ENCODE data around the gene TAS1R2. TPM values are rescaled to one million over a fixed set of nuclear protein-coding genes. Genes with fewer than 3 reads are reported as not detected.

The TAS1R2 gene
- total RNA-seq, 2 donors from 2014 or later: not detected

- ATAC-seq (no peak), DNase-seq (ENCODE audit: low spot score) (no peak)
- Mint-ChIP-seq H3K36me3 (no peaks in the 10 kb centered on the region), H3K27me3 (peaks cover 0 to 10% of the 10 kb centered on the region in 2 donors), H3K27ac (no peak overlapping the region), H3K4me3 (no peak overlapping the region), H3K9me3 (no peaks in the 10 kb centered on the region), H3K4me1 (ENCODE audit: low read depth in 2 of 2) (no peaks in the 10 kb centered on the region)
Measured at GRCh38 chr1:18805150-18805879, 54.1 kb downstream of the TAS1R2 start.

GRCh38 chr1:18803851-18804250, 55.6 kb downstream of the TAS1R2 start:
- Mint-ChIP-seq H3K4me1 (ENCODE audit: low read depth in 2 of 2) (no peaks in the 10 kb centered on the region), H3K27me3 (peaks cover 0 to 10% of the 10 kb centered on the region in 2 donors), H3K27ac (no peak overlapping the region), H3K9me3 (no peaks in the 10 kb centered on the region), H3K36me3 (no peaks in the 10 kb centered on the region), H3K4me3 (no peak overlapping the region)
- ATAC-seq (no peak), DNase-seq (ENCODE audit: low spot score) (no peak)

- Mint-ChIP-seq H3K4me1 (ENCODE audit: low read depth in 2 of 2) (no peaks in the 10 kb centered on the region), H3K4me3 (no peak overlapping the region), H3K36me3 (no peaks in the 10 kb centered on the region), H3K27ac (no peak overlapping the region), H3K9me3 (no peaks in the 10 kb centered on the region), H3K27me3 (peaks cover 0 to 10% of the 10 kb centered on the region in 2 donors)
- DNase-seq (ENCODE audit: low spot score) (no peak), ATAC-seq (no peak)
Measured at GRCh38 chr1:18803151-18803791, 56.2 kb downstream of the TAS1R2 start.

- H3K36me3 Mint-ChIP-seq: no peaks in the 10 kb centered on the region
- peaks cover under 1 to 4% of the 10 kb centered on the region in 2 donors for H3K27me3 Mint-ChIP-seq
- no peak overlapping the region for H3K4me3 Mint-ChIP-seq
- ATAC-seq: no peak
- DNase-seq (ENCODE audit: low spot score): no peak
- no peaks in the 10 kb centered on the region for H3K4me1 Mint-ChIP-seq (ENCODE audit: low read depth in 2 of 2)
- no peaks in the 10 kb centered on the region for H3K9me3 Mint-ChIP-seq
- H3K27ac Mint-ChIP-seq: no peak overlapping the region
Measured at GRCh38 chr1:18802231-18802630, 57.2 kb downstream of the TAS1R2 start.

GRCh38 chr1:18800258-18800657, 59.2 kb downstream of the TAS1R2 start:
- Mint-ChIP-seq H3K36me3 (no peaks in the 10 kb centered on the region), H3K9me3 (no peaks in the 10 kb centered on the region), H3K27ac (no peak overlapping the region), H3K4me1 (ENCODE audit: low read depth in 2 of 2) (no peaks in the 10 kb centered on the region), H3K27me3 (peaks cover 8 to 16% of the 10 kb centered on the region in 2 donors), H3K4me3 (no peak overlapping the region)
- DNase-seq (ENCODE audit: low spot score) (no peak), ATAC-seq (no peak)

- ATAC-seq: no peak
- no peaks in the 10 kb centered on the region for H3K4me1 Mint-ChIP-seq (ENCODE audit: low read depth in 2 of 2)
- no peaks in the 10 kb centered on the region for H3K9me3 Mint-ChIP-seq
Measured at GRCh38 chr1:18799454-18799853, 60.0 kb downstream of the TAS1R2 start.

GRCh38 chr1:18798946-18799345, 60.5 kb downstream of the TAS1R2 start:
- no peak overlapping the region for H3K27ac Mint-ChIP-seq
- ATAC-seq: no peak
- no peak overlapping the region for H3K4me3 Mint-ChIP-seq

More at GRCh38 chr1:18799454-18799853, 60.0 kb downstream of the TAS1R2 start:
- peaks cover 4 to 18% of the 10 kb centered on the region in 2 donors for H3K27me3 Mint-ChIP-seq
- no peak overlapping the region for H3K27ac Mint-ChIP-seq
- H3K4me3 Mint-ChIP-seq: no peak overlapping the region
- DNase-seq (ENCODE audit: low spot score): no peak
- H3K36me3 Mint-ChIP-seq: no peaks in the 10 kb centered on the region

GRCh38 chr1:18798533-18798932, 60.9 kb downstream of the TAS1R2 start:
- no peaks in the 10 kb centered on the region for H3K9me3 Mint-ChIP-seq

More at GRCh38 chr1:18798946-18799345, 60.5 kb downstream of the TAS1R2 start:
- Mint-ChIP-seq H3K36me3 (no peaks in the 10 kb centered on the region), H3K4me1 (ENCODE audit: low read depth in 2 of 2) (no peaks in the 10 kb centered on the region), H3K9me3 (no peaks in the 10 kb centered on the region), H3K27me3 (peaks cover 7 to 18% of the 10 kb centered on the region in 2 donors)
- DNase-seq (ENCODE audit: low spot score): no peak

GRCh38 chr1:18796950-18797349, 62.5 kb downstream of the TAS1R2 start:
- H3K9me3 Mint-ChIP-seq: no peaks in the 10 kb centered on the region
- no peaks in the 10 kb centered on the region for H3K4me1 Mint-ChIP-seq (ENCODE audit: low read depth in 2 of 2)
- ATAC-seq (no peak), DNase-seq (ENCODE audit: low spot score) (no peak)
- no peak overlapping the region for H3K4me3 Mint-ChIP-seq
- peaks cover 15 to 25% of the 10 kb centered on the region in 2 donors for H3K27me3 Mint-ChIP-seq
- H3K36me3 Mint-ChIP-seq: no peaks in the 10 kb centered on the region
- no peak overlapping the region for H3K27ac Mint-ChIP-seq

More at GRCh38 chr1:18798533-18798932, 60.9 kb downstream of the TAS1R2 start:
- H3K36me3 Mint-ChIP-seq: no peaks in the 10 kb centered on the region
- no peaks in the 10 kb centered on the region for H3K4me1 Mint-ChIP-seq (ENCODE audit: low read depth in 2 of 2)
- no peak overlapping the region for H3K27ac Mint-ChIP-seq
- H3K4me3 Mint-ChIP-seq: no peak overlapping the region
- H3K27me3 Mint-ChIP-seq: peaks cover 7 to 18% of the 10 kb centered on the region in 2 donors
- DNase-seq (ENCODE audit: low spot score) (no peak), ATAC-seq (no peak)

- no peak overlapping the region for H3K4me3 Mint-ChIP-seq
- H3K27ac Mint-ChIP-seq: no peak overlapping the region
- no peaks in the 10 kb centered on the region for H3K4me1 Mint-ChIP-seq (ENCODE audit: low read depth in 2 of 2)
- DNase-seq (ENCODE audit: low spot score) (no peak), ATAC-seq (no peak)
- no peaks in the 10 kb centered on the region for H3K36me3 Mint-ChIP-seq
- H3K27me3 Mint-ChIP-seq: peaks cover 22 to 32% of the 10 kb centered on the region in 2 donors
- H3K9me3 Mint-ChIP-seq: no peaks in the 10 kb centered on the region
Measured at GRCh38 chr1:18795002-18795689, 64.3 kb downstream of the TAS1R2 start.

- no peaks in the 10 kb centered on the region for H3K4me1 Mint-ChIP-seq (ENCODE audit: low read depth in 2 of 2)
Measured at GRCh38 chr1:18794561-18794960, 64.9 kb downstream of the TAS1R2 start.

GRCh38 chr1:18794051-18794450, 65.4 kb downstream of the TAS1R2 start:
- H3K4me3 Mint-ChIP-seq: no peak overlapping the region
- no peaks in the 10 kb centered on the region for H3K4me1 Mint-ChIP-seq (ENCODE audit: low read depth in 2 of 2)
- no peak for DNase-seq (ENCODE audit: low spot score)
- H3K27ac Mint-ChIP-seq: no peak overlapping the region
- ATAC-seq: no peak
- H3K27me3 Mint-ChIP-seq: peaks cover 29 to 42% of the 10 kb centered on the region in 2 donors
- H3K9me3 Mint-ChIP-seq: no peaks in the 10 kb centered on the region
- H3K36me3 Mint-ChIP-seq: no peaks in the 10 kb centered on the region

More at GRCh38 chr1:18794561-18794960, 64.9 kb downstream of the TAS1R2 start:
- no peaks in the 10 kb centered on the region for H3K36me3 Mint-ChIP-seq
- ATAC-seq (no peak), DNase-seq (ENCODE audit: low spot score) (no peak)
- H3K27me3 Mint-ChIP-seq: peaks cover 26 to 38% of the 10 kb centered on the region in 2 donors
- H3K27ac Mint-ChIP-seq: no peak overlapping the region
- H3K4me3 Mint-ChIP-seq: no peak overlapping the region
- H3K9me3 Mint-ChIP-seq: no peaks in the 10 kb centered on the region

GRCh38 chr1:18793164-18793563, 66.3 kb downstream of the TAS1R2 start:
- no peaks in the 10 kb centered on the region for H3K4me1 Mint-ChIP-seq (ENCODE audit: low read depth in 2 of 2)

GRCh38 chr1:18792747-18793146, 66.7 kb downstream of the TAS1R2 start:
- Mint-ChIP-seq H3K27me3 (peaks cover 29 to 42% of the 10 kb centered on the region in 2 donors), H3K4me1 (ENCODE audit: low read depth in 2 of 2) (no peaks in the 10 kb centered on the region), H3K36me3 (no peaks in the 10 kb centered on the region), H3K9me3 (no peaks in the 10 kb centered on the region), H3K27ac (no peak overlapping the region), H3K4me3 (no peak overlapping the region)
- no peak for ATAC-seq
- no peak for DNase-seq (ENCODE audit: low spot score)

More at GRCh38 chr1:18793164-18793563, 66.3 kb downstream of the TAS1R2 start:
- DNase-seq (ENCODE audit: low spot score) (no peak), ATAC-seq (no peak)
- Mint-ChIP-seq H3K4me3 (no peak overlapping the region), H3K27ac (no peak overlapping the region), H3K36me3 (no peaks in the 10 kb centered on the region), H3K9me3 (no peaks in the 10 kb centered on the region), H3K27me3 (peaks cover 29 to 42% of the 10 kb centered on the region in 2 donors)

Measured in natural killer cell treated with Interleukin-12 subunit alpha and Interleukin-12 subunit beta and Interleukin-15 and Interleukin-18, amount 100 ng/mL, for 72 hours (primary cell).